ENCODE results near the gene YBEY. TPM values are rescaled to one million over a fixed set of nuclear protein-coding genes. Genes with fewer than 3 reads are reported as not detected.
A peak's percentile ranks its signal among the peaks of the same experiment; 100 is the strongest.

YBEY gene
- total RNA-seq, 1 donor from 2014 or later: 20.4 TPM

- DNase-seq (no peak), ATAC-seq (no peak)
- H3K4me3 ChIP-seq: no peak overlapping the region
- no peak overlapping the region for H3K27ac ChIP-seq
- no peaks in the 10 kb centered on the region for H3K27me3 ChIP-seq (ENCODE audit: low read depth)
- H3K4me1 ChIP-seq: no peaks in the 10 kb centered on the region
- TF ChIP-seq CTCF (IDR thresholded peaks at IDR 0.05): no peak
- no peaks in the 10 kb centered on the region for H3K9me3 ChIP-seq
- intact Hi-C loops (cut with DNase I): no loop called here
- H3K36me3 ChIP-seq: peaks cover 100% of the 10 kb centered on the region
Observed at GRCh38 chr21:46274797-46275390, 11.2 kb upstream of the YBEY start.

GRCh38 chr21:46284077-46284644 is 2.0 kb upstream of the YBEY start:
- H3K27ac ChIP-seq: peak overlapping the region; percentile 97
- no peaks in the 10 kb centered on the region for H3K27me3 ChIP-seq (ENCODE audit: low read depth)
- DNase-seq (no peak), ATAC-seq (no peak)
- intact Hi-C loops (cut with DNase I): no loop called here
- H3K4me1 ChIP-seq: peaks cover 67% of the 10 kb centered on the region
- peak overlapping the region; percentile 4 for H3K4me3 ChIP-seq
- TF ChIP-seq CTCF (IDR thresholded peaks at IDR 0.05): no peak
- H3K9me3 ChIP-seq: no peaks in the 10 kb centered on the region
- H3K36me3 ChIP-seq: peaks cover 52% of the 10 kb centered on the region

GRCh38 chr21:46284733-46285132 is 1.4 kb upstream of the YBEY start:
- Histone ChIP-seq H3K27ac (peak overlapping the region; percentile 97), H3K9me3 (no peaks in the 10 kb centered on the region), H3K27me3 (ENCODE audit: low read depth) (no peaks in the 10 kb centered on the region), H3K4me1 (peaks cover 67% of the 10 kb centered on the region), H3K4me3 (peak overlapping the region; percentile 96), H3K36me3 (peaks cover 47% of the 10 kb centered on the region)
- DNase-seq (no peak), ATAC-seq (no peak)
- no peak for TF ChIP-seq CTCF (IDR thresholded peaks at IDR 0.05)
- intact Hi-C loops (cut with DNase I): no loop called here

- Histone ChIP-seq H3K9me3 (no peaks in the 10 kb centered on the region), H3K4me3 (peak within 1 kb of the TSS; percentile 96), H3K27ac (peak within 1 kb of the TSS; percentile 97), H3K27me3 (ENCODE audit: low read depth) (no peaks in the 10 kb centered on the region), H3K36me3 (peaks cover 42% of the 10 kb centered on the region), H3K4me1 (peaks cover 67% of the 10 kb centered on the region)
- intact Hi-C loops (cut with DNase I): no loop called here
- no peak for TF ChIP-seq CTCF (IDR thresholded peaks at IDR 0.05)
- ATAC-seq: no peak
- no peak for DNase-seq
Observed at GRCh38 chr21:46285206-46285661, 908 bp upstream of the YBEY start, which contains the start of gene MCM3AP. Gene MCM3AP (minus strand): TSS chr21:46285611. CDS start chr21:46285286, 325 bp downstream.

GRCh38 chr21:46286648-46287002 is 483 bp downstream of the YBEY start:
- no peak for TF ChIP-seq CTCF (IDR thresholded peaks at IDR 0.05)
- H3K27ac ChIP-seq: peak overlapping the region; percentile 97
- no peak for DNase-seq
- H3K4me3 ChIP-seq: peak overlapping the region; percentile 96
- H3K9me3 ChIP-seq: no peaks in the 10 kb centered on the region
- H3K27me3 ChIP-seq (ENCODE audit: low read depth): no peaks in the 10 kb centered on the region
- H3K36me3 ChIP-seq: peaks cover 33% of the 10 kb centered on the region
- intact Hi-C loops (cut with DNase I): no loop called here
- peaks cover 60% of the 10 kb centered on the region for H3K4me1 ChIP-seq
- ATAC-seq: peak in 1 of 2 donors; percentile 3

Measured in lower lobe of right lung (tissue), 2 donors.